HG03135 (cell line): ENCODE measurements around the gene NAGS.
"Not testable (repeated sequence)": the region's sequence is repeated elsewhere in the genome, so short reads cannot be mapped to it uniquely, and the experiment has no call there.

ENCODE experiments used
- ATAC-seq: cut with Tn5 transposase; IDR thresholded peaks from one replicate; pipeline ENCODE4 v1.9.1; 2021; ENCODE audit warnings: mild to moderate bottlenecking, moderate library complexity; ENCODE audit not compliant: unreplicated experiment

Gene NAGS

DNA sequence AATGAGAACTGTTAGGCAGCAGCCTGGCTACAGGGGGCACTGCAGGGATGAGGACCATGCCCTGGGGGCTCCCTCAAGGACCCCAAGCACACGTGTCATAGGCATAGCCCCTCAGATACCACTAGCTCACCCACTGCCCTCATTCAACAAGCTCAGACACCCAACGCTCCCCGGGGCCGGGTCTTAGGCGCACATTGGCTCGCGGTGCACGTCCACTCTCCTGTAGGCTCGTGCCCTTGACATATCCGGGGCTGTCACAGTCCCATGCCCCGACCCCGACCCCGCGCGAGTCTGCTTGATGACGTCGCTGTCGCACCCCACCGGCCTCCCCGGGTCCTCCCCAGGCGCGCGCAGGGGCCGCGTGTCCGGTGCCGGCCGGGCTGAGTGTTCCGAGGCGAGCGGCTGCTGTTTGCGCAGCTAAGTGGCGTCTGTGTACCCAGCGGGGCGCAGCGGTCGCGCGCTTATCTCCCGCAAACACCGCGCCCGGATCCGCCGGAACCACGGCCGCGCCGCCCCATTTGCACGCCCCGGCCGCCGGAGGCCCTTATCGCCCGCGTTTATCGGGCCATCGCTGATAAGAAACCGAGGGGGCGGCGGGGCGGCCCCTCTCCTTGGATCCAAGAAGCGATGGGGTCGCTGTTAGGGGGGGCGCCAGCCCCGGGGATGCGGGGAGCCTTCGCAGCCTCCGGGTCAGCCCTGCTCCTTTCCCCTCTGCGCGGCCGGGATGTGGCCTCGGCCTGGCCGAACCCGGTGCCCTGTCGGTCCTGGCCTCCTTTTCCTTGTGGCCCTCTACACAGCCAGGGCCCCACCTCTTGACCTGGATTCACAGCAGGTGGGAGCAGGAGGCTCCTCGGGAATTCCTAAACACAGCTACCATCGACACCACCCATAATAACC lies 20.7 kb upstream of the NAGS start:
- no peak for ATAC-seq

DNA sequence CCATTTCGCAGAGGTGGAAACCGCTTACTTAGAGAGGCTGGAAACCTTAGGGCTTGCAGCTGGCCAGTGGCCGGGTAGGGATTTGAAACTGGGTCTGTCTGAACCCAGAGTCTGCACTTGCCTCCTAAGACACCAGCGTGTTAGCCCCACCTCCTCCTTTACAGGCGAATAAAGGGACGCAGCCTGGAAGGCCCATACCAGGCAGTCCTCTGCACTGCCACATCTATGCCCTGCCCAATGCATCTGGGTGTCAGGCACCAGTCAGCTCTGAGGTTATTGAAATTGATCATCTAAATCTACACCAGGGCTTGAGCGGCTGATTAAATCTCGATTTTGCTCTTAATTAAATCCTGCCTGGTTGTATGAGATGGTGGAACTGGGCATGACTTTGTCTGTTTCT lies 19.9 kb upstream of the NAGS start:
- ATAC-seq, result no peak

DNA sequence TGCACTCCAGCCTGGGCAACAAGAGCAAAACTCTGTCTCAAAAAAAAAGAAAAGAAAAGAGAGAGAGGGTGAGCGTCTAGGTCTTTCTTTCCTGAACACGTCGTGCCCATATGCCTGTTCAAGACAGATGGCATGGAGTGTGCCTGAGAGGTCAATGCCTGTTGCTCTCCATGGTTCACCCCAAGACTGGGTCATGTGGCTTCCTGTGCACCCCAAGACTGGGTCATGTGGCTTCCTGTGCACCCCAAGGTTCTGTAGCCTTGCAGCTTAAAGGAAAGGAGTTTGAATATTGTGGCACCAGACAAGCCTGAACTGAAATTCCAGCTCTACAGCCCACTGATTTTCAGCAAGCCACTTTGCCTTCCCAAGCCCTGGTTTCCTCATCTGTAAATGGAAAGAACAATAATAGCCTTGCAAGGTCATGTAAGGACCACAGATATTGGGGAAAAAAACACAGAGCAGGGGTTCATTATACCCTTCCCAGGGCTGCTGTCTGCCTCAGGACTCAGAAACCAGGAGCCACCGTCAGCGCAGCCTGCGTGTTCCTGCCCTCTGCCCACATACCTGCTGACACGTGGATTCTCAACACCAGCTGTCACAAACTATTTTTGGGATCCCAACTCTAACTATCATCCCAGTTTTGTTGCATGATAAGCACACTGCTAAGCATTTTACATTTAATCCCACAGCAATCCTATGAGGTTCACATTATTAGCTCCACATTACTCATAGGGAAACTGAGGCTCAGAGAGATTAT lies 18.0 kb upstream of the NAGS start:
- no peak for ATAC-seq

DNA sequence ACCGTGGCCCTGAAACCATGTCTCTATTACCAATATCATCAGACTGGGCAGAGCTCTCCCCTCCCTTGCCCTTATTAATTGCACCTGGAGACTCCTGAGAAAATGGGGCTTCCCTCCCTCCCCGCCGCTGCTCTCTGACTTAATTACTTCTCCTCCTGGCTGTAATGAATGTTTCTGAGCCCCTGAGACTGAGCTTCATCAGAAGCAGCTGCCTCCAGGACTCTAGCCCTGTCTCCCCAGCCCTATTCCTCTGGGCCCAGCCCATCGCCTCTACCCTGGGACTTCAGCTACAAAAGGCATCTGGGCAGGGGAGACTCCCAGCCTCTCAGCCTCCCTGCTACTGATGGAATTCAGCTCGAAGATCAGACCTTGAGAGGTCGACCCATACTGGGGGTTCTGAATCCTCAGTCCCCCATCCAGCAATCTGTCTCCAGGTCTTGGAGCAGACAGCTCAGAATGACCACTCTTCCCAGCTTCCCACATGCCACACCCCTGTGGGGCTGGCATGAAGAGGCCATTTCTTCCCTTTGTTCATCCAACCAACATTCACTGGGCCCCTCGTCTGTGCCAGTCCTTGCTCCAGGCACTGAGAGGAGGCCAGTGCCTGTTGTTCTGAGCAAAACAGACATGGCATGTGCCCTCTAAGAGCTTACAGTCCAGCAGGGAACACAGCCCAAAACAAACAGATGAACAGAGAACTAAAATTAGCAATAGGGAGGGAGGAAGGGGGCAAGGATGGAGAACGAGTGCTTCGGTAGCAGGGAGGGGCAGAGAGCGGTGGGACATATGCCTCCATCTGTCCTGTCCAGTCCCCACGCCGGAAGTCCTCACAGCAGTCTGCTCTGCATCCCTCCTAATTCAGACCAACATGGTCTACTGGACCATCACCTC lies 17.0 kb upstream of the NAGS start:
- no peak for ATAC-seq

DNA sequence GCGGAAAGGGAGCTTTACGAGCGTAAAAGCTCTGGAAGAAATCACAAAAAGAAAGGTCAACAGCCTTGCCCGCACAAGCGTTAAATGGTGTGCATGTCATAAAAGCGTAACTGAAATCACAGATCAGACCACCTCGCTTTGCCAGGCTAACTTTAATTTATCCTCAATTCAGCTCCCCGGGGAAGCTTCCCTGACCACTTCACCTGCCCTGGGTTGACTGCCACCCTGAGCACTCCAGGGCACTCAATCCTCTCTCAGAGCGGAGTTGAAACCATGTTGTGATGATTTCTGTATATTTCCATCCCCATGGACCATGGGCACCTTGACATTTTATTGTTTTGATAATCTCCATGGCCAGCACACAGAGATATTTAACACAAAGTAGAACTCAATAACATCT lies 16.1 kb upstream of the NAGS start:
- ATAC-seq, result no peak

DNA sequence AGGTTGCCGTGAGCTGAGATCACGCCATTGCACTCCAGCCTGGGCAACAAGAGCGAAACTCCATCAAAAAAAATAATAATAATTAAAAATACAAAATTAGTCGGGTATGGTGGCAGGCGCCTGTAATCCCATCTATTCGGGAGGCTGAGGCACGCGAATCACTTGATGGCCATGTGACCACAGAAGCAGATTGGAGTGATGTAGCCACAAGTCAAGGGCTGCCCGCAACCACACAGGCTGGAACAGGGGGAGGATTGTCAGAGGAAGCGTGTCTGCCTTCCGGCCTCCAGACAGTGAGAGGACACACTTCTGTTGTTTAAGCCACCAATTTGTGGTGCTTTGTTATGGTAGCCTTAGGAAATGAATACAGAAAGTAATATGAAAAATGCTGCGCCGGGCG lies 11.8 kb upstream of the NAGS start:
- ATAC-seq, result no peak

DNA sequence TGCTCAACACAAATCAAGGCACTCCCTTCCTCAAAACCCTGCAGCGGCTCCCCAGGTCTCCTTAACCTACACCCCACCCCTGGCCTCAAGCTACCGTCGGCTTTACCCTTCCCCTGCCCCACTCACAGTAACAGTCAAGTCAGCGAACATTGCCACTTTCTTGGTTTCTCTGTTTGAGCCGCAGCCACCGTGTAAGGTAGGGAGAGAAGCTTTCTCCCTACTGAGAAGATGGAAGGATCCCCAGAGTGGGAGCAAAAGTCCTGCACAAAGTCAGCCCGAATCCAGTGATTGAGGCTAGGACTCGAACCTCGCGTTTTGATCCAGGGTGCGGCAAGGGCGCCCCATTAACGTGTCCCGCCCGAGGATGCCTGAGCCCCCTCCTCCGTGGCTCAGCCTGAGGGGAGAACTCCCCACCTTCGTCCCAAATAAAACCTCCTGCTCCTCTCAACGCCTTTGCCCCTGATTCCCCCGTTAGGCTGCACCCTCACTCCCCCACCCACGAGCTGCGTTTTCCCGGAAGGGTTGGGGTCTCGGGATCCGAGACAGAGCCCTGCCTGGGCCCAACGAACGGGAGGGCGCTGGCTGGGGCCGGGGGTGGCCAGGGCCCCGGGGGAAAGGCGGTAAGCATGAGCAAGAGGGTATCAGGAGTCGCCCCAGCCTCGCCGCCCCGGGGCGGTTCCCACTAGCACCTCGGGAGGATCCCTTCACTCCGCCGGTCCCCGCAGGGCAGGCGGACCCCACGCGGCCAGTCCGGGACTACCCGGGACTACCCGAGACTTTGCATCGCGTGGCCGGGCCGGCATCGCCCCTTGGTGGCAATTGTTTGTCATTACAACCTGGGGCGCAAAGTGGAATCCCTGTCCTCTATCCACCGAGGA lies 9.9 kb upstream of the NAGS start:
- no peak for ATAC-seq

DNA sequence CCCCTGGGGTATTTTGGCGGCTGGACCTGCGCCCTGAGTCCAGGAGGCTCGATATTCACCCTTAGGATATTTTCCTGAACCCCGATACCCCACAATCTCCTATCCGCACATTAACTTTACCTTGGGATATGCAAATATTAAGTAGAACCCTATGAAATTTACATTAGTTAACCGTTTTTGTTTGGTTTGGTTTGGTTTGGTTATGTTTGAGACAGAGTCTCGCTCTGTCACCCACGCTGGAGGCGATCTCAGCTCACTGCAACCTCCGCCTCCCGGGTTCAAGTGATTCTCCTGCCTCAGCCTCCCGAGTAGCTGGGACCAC lies 9.3 kb upstream of the NAGS start:
- ATAC-seq, result no peak

DNA sequence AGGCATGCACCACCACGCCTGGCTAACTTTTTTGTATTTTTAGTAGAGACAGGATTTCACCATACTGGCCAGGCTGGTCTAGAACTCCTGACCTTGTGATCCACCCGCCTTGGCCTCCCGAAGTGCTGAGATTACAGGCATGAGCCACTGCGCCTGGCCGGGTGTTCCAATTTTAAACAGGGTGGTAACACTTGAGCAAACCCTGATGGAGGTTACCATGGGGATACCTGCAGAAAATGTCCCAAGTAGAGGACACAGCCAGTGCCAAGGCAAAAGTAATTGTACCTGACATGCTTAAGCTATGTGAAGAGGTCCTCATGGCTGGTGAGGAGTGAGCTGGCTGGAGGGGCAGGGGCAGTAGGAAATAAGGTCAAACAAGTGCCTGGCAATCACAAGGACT lies 7.2 kb upstream of the NAGS start:
- not testable (repeated sequence) for ATAC-seq

DNA sequence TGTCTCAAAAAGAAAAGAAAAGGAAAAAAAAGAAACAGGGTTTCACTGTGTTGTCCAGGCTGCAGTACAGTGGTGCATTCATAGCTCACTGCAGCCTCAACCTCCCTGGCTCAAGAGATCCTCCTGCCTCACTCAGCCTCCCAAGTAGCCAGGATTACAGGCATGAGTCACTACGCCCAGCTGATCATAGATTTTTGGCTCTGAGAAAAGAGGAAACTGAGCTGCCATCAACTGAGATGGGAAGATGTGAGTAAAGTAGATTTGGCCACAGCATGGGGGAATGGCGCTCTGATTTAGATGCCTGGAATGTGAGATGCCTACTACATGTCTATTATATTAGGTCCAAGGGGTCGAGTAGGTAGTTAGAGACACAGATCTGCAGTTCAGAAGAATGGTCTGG lies 5.9 kb upstream of the NAGS start:
- no peak for ATAC-seq

DNA sequence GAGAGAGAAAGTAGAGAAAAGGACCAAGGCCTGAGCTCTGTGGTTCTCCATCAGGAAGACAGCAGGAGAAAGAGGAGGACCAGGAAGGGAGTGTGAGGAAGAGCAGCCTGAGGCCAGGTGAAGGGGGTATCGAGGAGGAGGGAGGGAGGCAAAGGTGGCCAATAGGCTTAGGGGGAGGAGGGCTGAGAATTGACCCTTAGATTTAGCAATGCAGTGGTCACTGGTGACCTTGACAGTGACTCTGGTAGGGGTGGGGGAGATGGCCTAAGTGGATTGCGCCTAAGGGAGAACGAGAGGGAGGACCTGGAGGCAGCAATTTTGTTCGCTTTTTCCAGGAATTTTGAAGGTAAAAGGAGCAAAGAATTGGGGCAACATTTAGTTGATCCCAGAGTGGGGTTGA lies 5.4 kb upstream of the NAGS start:
- no peak for ATAC-seq

DNA sequence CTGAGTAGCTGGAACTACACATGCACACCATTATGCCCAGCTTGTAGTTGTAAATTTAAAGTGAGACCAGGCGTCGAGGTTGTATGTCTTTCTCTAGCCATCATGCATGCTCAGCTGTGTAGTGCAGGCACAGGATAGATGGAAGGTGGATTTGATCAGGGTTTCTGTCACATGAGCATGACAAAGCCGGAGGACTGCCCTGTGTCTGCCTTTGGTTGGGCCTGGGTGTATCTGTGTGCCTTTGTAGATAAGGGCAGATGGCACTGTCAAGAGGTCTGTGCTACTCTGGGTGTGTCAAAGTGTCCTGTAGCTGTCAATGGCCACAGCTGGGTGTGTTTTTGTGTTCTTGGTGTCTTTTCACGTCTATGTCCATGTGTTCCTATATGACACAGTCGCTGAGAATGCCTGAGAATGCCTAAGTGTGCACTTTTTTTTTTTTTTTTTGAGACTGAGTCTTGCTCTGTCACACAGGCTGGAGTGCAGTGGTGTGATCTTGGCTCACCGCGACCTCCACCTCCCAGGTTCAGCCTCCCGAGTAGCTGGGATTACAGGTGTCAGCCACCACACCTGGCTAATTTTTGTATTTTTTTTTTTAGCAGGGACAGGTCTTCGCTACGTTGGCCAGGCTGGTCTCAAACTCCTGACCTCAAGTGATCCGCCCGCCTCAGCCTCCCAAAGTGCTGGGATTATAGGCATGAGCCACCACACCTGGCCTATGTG lies 4.1 kb upstream of the NAGS start:
- ATAC-seq, result no peak

DNA sequence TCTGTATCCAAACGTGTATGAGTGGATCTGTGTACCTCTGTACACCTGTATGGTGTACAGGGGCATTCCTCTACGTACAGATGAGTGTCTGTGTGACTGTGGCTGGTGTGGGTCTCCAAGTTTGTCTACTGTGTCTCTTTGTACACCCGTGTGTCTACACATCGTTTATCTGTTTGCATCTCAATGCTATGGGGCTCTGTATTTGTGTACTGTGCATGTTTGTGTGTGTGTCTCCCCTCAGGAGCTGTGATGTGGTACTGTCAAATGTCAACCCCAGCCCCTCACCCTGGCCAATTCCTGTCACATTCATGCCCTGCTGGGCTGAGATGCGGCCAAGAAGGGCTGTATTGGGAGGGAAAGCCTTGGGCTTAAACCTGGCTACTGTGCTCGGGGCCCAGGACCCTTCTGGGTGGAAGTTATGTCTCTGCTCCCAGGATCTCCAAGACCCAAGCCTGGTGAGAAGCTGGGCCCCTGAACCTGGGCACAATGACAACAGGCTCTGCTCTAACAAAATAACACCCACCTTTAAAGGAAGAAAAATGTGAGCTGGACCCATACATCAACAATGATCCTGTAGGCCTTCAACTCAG lies 3.5 kb upstream of the NAGS start:
- ATAC-seq, result no peak

DNA sequence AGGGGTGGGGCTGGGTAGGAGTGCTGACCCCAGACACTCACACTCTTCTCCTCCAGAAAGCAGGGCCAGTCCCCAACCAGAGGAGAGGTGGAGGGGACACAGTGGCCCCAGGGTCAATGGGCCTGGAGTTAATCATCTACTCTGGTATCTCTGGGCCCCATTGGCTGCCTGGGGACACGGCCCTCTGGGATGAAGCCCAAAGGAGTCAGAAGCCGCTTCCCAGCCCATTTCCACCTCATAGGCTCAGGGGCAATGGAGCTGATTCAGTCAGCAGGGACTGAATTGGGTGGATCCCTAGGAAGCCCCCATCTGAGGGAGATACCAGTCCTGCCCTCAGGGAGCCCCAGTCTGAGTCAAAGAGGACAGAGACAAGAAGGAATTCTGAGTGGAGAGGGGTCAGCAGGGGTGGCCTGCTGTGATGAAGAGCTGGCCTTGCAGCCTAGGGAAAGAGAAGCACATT lies 2.9 kb upstream of the NAGS start:
- ATAC-seq, result no peak

DNA sequence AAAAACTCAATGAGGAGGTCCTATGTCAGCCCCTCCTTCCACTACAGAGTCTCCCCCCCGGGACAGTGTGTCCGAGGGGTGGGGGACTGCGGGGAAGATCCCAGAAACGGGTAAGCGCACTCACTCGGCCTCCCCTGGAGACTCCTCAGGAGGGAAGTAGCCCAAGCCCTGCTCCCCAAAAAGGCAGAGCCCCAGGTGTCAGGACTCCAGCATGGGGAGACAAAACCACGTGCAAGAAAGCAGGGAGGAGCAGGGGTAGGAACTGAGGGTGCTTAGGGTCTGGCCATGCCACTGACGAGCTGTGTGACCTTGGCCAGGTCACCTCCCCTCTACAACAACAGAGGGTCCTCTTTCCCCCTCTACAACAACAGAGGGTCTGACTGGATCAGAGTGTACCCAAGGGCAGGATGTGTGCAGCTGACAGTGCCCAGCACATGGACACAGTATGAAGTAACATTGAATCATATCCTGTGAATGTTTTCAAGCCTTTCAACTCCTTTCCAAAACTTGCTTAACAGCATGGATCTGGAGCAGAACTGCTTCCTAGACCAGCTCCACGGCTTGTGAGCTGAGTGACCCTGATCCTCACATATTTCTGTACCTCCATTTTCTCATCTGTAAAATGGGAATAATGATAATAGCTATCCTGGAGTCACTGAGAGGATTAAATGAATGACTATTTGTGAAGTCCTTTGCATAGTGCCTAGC lies 2.1 kb upstream of the NAGS start:
- ATAC-seq, result no peak

DNA sequence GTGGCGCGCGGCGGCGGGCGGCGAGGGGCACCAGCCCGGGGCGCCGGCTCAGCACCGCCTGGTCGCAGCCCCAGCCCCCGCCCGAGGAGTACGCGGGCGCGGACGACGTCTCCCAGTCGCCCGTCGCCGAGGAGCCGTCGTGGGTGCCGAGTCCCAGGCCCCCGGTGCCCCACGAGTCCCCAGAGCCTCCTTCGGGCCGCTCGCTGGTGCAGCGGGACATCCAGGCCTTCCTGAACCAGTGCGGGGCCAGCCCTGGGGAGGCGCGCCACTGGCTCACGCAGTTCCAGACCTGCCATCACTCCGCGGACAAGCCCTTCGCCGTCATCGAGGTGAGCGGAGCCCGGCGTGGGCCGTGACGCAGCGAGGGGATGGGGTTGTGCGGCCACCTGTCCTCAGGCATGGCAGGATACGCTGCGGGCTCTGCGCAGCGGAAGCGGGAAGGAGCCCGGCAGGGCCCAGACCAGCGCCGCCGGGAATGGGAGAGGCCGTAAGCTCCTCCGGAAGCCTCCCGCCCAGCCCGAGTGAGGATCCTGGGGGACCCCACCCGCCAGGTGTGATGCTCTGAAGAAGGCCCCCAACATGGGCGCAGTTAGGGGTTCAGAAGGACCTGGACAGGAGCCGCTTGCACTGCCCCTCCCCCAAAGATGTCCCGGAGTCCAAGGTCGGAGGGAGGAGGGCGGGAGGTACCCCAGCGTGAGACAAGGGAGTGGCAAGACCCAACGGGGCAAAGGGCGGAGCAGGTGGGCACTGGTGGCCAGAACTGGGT lies 522 bp downstream of the NAGS start:
- no peak for ATAC-seq

DNA sequence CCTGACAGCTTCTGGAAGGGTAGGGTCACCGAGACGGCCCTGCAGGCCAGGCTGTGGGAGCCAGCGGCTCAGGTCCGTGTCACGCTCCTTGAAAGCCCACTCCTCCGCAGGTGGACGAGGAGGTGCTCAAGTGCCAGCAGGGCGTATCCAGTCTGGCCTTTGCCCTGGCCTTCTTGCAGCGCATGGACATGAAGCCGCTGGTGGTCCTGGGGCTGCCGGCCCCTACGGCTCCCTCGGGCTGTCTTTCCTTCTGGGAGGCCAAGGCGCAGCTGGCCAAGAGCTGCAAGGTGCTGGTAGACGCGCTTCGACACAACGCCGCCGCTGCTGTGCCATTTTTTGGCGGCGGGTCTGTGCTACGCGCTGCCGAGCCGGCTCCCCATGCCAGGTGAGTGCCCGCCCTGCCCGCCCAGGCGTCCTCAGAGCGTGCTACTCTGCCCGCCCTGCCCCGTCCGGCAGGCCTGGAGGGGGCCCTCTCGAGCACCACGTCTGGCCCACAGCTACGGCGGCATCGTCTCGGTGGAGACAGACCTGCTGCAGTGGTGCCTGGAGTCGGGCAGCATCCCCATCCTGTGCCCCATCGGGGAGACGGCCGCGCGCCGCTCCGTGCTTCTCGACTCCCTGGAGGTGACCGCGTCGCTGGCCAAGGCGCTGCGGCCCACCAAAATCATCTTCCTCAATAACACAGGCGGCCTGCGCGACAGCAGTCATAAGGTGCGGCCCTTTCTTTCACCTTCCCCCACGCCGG lies 1.3 kb downstream of the NAGS start:
- ATAC-seq, result no peak
